SK-N-DZ (cell line): Measurements from ENCODE around the gene CDKL2.
"Not testable (repeated sequence)": the region's sequence is repeated elsewhere in the genome, so short reads cannot be mapped to it uniquely, and the experiment has no call there.

ENCODE experiments used
- DNase-seq: peaks from one replicate; pipeline ENCODE4 v3.0.0-alpha.2; 2015; ENCODE audit warnings: low spot score
- small RNA-seq, 2 experiments: library from RNA; depleted of rRNA; stranded (forward); fragments of <200 nt; gene quantifications; one replicate each; pipeline ENCODE3, GENCODE V24; 2014

CDKL2 gene

GRCh38 chr4:75555294-75556164 is 74.8 kb downstream of the CDKL2 start, which contains the start of gene ODAPH:
Gene ODAPH (plus strand): TSS chr4:75556066. CDS start chr4:75556083, 17 bp downstream.
- DNase-seq: no peak

DNA sequence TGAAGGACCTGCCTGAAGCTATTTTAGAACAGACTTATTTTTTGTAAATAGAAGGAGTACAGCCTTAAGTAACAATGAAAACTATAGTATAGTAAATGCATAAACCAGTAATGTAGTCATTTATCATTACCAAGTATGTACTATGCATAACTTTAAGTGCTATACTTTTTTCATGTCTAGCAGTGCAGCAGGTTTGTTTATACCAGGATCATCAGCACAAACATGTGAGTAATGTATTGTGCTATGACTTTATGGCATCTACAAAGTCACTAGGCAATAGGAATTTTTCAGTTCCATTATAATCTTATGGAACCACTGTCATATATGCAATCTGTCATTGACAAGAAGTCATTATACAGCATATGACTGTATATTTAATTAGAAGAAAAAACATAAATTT is 77.9 kb downstream of the CDKL2 start:
- no peak for DNase-seq

DNA sequence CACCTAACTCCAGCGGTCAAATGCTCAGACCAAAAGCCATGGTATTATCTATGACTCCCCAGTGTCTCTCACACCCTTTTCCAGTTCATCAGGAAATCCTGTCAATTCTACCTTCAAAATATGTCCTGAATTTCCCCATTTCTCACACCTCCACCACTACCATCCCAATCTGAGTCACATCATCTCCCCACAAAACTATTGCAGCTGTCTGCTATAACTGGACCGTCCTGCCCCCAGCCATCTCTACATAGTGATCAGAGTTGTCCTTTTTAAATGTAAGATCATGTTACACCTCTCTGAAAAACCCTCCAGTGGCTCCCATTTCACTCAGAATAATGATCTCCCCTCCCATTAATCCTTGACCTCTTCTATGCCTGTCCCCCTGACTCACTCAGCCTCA is 81.3 kb downstream of the CDKL2 start:
- DNase-seq: no peak

- no peak for DNase-seq
Measured at GRCh38 chr4:75547647-75548387, 82.5 kb downstream of the CDKL2 start.

- DNase-seq: no peak
Measured at GRCh38 chr4:75545526-75545925, 84.8 kb downstream of the CDKL2 start.

DNA sequence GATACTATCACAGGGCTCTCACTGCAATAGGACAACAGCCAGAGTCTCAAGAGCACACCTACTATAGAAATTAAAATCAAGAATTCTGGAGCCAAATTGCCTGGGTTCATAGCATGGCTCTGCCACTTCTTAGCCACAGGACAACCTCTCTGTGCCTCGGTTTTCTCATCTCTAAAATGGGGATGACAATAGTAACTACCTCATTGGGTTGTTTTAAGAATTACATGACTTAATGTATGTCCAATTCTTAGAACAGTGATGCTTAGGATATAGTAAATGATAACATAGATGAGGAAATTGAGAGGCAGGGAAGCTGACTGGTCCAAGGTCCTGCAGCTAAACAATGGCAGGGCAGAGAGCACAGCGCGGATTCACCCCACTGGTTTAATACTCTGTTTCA is 85.5 kb downstream of the CDKL2 start:
- DNase-seq: no peak

DNA sequence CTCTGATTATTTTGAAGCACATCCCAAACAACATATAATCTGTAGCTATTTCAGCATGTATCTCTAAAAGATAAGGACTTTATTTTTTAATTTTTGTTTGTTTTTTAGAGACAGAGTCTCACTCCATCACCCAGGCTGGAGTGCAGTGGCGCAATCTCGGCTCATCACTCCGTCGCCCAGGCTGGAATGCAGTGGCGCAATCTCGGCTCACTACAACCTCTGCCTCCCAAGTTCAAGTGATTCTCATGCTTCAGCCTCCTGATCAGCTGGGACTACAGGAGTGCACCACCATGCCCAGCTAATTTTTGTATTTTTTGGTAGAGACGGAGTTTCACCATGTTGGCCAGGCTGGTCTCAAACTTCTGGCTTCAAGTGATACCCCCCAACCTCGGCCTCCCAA is 86.1 kb downstream of the CDKL2 start:
- not testable (repeated sequence) for DNase-seq

- DNase-seq: no peak
Measured at GRCh38 chr4:75542824-75543223, 87.5 kb downstream of the CDKL2 start.

DNA sequence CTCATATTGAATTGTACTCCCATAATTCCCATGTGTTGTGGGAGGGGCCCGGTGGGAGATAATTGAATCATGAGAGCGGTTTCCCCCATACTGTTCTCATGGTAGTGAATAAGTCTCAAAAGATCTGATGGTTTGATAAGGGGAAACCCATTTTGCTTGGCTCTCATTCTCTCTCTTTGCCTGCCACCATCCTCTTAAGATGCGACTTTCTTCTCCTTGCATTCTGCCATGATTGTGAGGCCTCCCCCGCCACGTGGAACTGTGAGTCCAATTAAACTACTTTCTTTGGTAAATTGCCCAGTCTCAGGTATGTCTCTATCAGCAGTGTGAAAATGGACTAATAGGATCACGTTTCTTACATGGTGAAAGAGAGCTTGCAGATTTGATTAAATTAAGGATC is 93.0 kb downstream of the CDKL2 start:
- not testable (repeated sequence) for DNase-seq

- not testable (repeated sequence) for DNase-seq
Measured at GRCh38 chr4:75533926-75534325, 96.4 kb downstream of the CDKL2 start.

- DNase-seq: not testable (repeated sequence)
Measured at GRCh38 chr4:75533339-75533887, 96.9 kb downstream of the CDKL2 start.

GRCh38 chr4:75531536-75532143 is 98.7 kb downstream of the CDKL2 start:
- not testable (repeated sequence) for DNase-seq

GRCh38 chr4:75530556-75531322 is 99.6 kb downstream of the CDKL2 start:
- DNase-seq: no peak

Small RNA genes within 50 kb of the gene (small RNA-seq; reads per million reads assigned to genes)
- gene RF00019: 0 reads per million in 2 experiments
